Cerebellar cortex (tissue), 1 donor: Measurements from ENCODE around the gene KRT16.
"Not testable (repeated sequence)": the region's sequence is repeated elsewhere in the genome, so short reads cannot be mapped to it uniquely, and the experiment has no call there.

Experiments
- DNase-seq: peaks from one replicate; pipeline ENCODE4 v3.0.0-alpha.2; 2015; ENCODE audit warnings: low spot score

KRT16 gene

DNA sequence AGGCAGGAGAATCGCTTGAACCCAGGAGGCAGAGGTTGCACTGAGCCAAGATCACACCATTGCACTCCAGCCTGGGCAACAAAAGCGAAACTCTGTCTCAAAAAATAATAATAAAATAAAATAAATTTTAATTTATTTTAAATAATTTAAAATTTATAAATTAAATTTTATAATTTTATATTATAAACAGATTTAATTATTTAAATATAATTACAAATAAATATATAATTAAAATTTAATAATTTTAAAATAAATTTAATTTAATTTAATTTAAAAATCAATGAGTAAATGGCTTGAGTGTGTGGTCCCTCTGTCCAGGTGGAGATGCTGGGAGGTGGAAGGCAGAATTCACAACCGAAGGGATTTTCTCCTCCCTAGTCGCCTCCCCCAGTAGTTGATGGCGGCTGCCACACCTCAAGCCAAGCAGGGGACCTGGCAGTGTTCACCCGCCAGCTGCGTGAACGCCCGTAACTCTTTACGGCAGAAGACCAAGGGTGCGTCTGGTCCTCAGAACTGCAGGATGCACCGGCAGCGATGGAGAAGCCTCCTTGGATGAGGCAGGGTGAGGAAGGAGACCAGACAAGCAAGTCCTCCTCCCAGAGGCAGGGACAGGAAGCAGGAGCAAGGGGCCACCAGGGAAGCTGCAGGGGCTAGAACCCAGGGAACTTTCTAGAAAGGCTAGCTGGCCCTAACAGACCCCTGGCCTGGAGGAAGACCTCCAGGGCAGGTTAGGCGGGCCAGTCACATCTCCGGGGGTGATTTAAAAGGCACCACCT lies 34.7 kb upstream of the KRT16 start:
- DNase-seq, result no peak

DNA sequence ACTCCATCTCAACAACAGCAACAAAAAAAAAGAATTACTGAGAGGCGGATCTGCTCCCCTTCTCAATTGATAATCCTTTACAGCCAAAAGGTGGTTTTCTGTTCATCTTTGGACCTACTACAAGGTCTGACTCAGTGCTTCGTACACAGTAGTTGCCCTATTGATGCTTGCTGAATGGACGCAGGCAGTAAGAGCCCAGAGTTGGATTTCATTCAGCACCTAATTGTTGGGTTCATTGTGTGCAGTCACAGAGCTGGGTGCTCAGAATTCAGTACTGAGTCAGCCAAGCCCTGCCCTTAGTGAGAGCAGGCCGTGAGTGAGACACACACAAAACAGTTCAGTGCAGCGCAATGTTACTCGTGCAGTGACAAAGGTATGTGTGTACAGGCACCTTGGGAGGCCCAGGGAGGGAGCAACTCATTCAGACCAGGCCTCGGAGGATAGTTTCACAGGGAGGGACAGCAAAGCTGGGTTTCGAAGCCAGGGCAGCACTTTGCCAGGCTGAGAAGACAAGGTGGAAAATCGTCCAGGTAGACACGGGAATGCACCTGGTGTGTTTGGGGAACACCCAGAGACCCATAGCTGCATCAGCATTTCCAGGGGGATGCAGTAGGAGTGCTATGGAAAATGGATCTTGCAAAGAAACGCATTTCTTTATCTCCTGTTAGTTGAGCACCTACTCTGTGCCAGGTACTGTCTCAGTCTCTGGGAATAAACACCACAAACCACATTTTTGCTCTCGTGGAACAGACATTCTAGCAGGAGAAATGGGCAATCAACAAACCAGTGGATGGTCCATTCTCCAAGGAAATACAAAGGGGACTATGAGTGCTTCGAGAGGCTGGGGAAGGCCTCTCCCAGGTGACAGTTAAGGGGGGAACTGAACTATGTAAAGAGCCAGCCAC lies 29.9 kb upstream of the KRT16 start:
- no peak for DNase-seq

DNA sequence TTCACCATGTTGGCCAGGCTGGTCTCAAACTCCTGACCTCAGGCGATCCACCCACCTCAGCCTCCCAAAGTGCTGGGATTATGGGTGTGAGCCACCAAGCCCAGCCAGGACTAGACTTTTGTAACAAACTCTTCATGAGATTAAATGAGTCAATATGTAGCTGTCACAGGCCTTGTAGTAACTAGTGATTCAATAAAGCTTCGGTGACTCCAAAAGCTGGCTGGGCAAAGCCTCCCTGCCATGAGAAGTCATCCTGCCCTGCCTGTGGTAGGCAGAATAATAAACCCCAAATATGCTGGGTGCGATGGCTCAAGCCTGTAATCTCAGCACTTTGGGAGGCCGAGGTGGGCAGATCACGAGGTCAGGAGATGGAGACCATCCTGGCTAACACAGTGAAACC lies 28.0 kb upstream of the KRT16 start:
- not testable (repeated sequence) for DNase-seq

DNA sequence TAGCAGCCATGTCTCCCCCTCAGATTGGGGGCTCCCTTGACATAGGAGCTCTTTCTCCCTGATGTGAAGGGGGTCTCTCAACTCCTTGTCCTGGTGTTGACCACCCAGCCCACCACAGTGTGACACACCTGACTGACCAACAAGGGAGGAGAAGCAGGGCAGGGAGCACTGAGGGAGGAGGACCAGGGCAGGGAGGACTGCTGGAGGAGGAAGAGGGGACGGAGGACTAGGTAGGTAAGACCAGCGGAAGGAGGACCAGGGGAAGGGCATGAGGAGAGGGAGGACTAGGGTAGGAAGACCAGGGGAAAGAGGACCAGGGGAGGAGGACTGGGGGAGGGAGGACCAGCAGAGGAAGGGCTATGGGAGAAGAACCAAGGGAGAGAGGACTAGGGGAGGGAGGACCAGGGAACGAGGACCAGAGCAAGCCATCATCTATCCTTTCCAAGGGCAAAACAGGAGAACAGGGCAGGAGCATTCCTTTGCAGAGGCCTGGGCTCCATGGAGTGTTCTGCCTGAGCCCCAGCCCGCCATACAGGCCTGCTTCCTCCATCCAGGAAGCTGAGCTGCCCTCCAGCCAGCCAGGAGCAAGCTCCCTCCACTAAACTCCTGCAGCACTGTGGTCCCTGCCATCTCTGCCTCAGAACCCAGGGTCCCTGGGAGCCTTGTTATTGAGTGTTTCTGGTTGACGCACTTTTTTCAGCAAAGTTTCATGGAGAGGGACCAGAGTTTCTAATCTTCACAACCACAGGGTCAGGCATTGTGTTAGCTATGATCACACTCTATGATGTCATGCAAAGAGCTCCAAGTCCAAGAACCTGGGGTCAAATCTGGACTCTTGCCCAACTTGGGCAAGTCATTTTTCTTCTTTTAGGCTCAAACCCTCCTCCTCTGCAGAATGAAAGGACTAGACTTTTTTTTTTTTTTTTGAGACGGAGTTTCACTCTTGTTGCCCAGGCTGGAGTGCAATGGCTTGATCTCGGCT lies 27.2 kb upstream of the KRT16 start:
- DNase-seq, result no peak

DNA sequence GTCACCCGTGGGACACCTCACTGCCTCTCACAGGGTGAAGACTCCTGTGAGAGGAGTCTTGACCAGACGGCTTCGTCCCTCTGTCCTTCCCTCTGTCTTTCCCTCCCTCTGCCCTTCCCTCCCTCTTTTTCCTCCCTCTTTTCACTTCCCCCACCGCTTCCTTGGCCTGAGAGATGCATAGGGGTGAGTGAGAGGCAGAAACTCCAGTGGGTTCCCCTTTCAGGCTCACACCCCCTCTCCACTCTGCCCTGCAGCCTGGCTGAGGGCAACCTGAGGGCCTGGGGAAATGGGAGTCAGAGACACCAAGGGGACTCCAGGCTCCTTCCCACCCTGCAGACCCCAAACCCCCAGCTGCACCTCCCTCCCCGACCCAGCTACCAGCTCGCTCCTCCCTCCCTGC lies 26.4 kb upstream of the KRT16 start:
- no peak for DNase-seq

DNA sequence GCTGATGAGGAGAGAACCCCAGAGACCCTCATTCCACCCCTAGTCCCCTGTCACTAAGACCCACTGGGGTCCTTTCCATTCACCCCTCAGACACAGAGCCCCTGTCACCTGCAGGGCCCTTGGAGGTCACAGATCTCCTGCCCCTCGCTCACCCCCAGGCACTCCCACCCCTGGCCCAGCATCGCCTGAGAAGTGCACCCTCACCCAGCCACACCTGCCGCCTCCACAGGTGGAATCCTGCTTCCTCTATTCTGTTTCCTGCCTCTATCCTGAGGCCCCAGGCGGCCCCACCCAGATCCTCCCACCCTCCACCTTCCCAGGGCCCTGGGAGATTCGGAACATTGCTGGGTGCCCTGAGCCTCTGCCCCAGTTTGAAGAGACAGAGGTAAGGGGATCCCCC lies 25.6 kb upstream of the KRT16 start:
- DNase-seq, result no peak

DNA sequence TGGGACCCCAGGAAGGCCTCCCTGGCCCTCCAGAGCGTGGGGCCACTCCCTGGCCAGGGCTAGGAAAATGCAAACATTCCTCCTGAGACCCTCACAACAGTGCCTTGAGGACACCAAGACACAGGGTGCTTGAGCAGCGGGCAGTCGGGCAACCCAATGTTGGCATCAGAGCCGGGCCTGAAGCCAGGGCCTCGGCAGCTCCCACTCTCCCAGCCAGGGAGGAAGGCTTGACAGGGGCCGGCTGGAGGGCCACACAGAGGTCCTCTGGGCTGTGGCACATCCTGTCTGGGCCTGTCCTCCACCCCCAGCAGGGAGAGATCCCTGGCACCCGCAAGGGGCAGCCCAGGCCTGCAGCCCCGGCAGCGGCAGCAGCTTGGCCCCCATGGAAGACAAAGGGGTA lies 24.1 kb upstream of the KRT16 start:
- DNase-seq, result no peak

DNA sequence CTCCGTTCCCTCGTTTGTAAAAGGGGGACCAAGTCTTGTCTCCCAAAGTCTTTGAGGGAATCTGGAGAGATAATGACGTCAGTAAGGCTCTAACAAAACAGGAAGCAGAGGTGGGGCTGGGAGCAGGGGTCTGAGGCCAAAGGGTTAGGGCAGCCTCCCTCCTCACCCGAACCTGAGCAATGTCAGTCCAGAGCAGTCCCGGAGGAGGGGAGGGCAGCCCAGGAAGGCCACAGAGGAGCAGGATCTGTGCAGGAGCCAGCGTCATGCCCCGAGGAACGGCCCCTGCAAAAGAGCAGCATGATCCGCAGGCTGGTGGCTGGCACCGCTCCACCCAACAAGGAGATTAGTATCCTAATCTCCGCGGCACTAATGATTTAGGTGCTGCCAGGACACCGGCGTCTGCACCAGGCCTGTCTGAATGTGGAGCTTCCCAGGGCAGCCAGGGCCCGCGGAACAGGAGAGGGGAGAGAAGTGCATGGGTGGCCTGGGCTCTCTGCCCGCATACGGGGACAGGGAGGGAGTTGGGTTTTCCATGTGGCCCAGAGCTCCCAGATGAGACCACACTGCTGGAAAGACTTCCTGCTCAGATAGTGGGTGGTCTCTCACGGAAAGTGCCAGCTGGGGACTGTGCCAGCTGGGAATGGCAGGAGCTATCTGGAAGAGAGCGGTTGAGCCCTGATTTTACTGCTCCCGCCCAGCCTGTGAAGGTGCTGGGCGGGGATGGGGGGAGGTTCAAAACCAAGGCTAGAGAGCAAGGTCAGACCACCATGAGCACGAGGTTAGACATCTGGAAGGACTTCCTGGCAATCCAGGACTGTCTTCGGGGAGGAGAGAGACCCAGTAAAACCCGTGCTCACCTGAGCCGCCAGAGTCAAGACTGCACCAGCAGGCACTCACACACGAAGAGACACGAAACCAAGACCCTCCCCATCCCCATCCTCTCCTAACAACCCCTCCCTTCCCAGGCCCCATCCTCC lies 22.8 kb upstream of the KRT16 start:
- peak; percentile 12 for DNase-seq

DNA sequence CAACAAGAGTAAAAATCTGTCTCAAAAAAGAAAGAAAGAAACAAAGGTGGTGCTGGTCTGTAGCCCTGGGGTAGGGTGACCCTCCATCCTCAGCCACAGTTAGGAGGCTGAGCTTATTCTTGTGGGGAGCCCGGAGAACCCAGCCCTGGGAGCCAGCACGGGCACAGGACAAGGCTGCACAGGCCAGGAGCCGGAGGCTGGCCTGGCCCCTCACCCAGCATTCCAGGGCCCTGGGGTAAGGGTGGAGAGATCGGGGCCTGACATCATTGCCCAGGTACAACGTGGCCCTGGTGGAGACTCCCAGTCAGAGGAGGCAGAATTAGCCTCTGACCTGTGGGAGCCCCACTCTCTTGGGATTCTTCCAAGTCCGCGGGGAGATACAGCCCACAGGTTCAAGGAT lies 22.1 kb upstream of the KRT16 start:
- DNase-seq, result no peak

DNA sequence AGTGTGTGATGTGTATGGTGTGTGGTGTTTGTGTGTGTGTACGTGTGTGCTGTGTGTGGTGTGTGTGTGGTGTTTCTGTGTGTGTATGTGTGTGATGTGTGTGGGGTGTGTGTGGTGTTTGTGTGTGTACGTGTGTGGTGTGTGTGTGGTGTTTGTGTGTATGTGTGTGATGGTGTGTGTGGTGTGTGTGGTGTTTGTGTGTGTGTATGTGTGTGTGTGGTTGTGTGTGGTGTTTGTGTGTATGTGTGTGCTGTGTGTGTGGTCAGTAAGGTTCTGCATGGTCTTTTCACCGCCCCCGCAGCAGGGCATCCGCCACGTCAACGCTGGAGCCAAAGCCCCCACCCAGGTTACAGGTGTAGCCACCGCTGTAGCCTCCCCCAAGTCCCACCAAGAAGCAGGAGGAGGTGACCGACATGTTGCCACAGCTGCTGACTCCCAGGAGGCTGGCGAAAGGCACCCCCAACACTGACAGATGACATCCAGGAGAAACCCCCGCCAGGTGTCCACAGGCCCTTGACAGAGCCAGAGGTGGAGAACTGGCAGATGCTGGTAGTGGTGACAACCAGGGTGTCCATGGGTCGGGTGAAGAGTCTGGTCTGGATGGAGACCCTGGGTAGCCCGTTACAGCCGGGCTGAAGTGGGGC lies 21.1 kb upstream of the KRT16 start:
- DNase-seq, result no peak

DNA sequence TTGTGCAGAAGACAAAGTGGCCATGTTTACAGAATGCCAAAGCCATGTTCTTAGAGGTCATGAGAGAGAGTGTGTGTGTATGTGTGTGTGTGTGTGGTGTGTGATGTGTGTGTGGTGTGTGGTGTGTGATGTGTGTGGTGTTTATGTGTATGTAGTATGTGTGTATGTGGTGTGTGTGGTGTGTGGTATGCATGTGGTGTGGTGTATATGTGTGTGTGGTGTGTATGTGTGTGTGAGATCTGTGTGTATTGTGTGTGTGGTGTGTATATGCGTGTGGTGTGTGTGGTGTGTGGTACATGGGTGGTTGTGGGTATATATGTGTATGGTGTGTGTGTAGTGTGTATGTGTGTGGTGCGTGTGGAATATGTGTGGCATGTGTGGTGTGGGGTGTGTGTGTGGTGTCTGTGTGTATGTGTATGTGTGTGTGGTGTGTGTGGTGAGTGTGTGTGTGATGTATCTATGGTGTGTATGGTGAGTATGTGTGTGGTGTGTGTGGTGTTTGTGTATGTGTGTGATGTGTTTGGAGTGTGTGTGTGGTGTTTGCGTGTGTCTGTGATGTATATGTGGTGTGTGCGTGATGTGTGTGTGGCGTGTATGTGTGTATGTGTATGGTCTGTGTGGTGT lies 20.0 kb upstream of the KRT16 start:
- no peak for DNase-seq

DNA sequence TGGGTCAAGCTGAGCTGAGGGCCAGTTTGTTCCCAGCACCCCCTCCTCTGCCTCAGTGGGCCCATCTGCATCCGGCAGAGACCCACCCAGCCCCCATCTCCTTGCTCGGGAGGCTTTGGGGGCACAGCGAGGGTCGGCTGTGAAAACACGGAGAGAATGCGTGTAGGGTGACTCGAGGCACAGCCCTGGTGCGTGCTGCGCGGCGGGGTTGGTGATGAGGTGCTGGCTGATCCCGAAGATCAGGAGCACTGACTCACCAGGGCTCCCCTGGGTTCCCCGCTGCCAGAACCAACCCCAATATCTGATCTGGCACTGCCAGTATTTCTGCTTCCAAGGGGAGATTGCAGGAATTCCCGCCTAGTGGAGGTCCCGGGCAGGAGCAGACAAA lies 19.3 kb upstream of the KRT16 start:
- no peak for DNase-seq

DNA sequence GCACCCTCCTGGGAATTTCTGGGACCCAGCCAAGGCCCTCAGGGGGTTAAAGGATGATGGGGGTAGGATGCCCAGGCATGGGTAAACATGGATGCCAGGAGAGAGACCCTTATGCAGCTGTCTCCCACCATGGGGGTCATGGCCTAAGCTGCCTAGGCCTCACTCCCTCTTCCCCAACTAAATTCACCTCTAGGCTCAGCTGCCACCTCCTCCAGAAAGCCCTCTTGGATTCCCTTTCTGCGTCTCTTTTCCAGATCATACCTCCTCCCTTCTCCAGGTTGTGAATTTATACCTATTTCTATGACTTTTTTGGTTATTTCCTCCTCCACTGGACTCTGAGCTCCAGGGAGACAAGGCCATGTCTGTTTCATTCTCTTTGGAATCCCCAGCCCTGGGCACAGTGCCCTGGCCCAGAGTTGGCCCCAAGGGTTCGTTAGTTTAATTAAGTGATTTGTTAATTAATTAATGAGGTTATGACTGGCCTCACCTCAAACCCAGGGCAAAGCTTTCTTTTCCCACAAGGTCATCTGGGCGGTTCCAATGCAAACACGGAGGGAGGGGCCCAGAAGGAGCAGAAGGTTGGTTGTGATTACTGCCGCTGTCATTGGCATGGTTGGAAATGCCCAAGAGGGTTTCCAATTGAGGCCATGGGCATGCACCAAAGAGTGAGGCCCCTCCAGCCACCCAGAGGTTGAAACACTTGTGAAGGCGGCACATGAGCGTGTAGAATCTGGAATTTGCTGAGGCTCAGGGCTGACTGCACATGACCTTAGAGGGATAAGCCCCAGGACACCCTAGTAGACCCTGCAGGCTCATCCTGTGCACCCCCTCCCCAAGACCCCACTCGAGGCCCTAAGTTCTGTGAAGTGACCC lies 18.7 kb upstream of the KRT16 start:
- no peak for DNase-seq

DNA sequence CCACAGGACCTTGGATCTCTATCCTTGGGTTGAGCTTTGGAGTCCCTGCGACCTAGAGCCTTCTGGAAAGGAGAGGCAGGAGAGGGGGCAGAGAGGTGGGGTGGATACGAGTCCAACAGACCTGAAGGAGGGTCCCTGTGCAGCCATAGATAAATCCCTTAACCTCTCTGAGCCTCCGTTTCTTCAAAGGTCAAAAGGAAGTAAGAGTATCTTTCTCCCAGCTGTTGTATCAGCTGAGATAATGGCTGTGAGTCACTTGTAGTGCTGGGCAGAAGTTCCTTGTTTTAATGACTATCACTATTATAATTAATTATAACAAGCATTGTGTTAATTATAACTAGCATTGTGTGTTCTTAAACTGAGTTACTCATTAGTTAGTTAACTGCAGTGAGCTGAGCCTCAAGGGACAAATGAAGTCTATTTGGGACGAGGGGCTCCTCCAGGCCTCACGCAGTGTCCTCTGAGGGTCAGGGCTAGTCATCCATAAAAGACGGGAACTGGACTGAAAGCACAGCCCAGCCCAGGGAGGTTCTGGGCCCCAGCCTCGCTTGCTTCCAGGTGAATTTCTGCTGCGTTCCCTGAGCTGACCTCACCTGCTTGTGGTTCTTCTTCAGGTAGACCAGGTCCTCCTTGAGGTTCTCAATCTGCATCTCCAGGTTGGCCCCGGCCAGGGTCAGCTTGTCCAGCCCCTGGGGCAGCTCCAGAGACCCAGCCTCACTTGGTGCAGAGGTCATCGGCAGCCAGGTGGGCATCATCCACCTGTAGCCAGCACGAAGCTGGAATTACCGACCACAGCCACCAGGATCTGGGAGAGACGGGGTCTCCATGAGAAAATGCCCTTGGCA lies 17.5 kb upstream of the KRT16 start:
- DNase-seq, result no peak

DNA sequence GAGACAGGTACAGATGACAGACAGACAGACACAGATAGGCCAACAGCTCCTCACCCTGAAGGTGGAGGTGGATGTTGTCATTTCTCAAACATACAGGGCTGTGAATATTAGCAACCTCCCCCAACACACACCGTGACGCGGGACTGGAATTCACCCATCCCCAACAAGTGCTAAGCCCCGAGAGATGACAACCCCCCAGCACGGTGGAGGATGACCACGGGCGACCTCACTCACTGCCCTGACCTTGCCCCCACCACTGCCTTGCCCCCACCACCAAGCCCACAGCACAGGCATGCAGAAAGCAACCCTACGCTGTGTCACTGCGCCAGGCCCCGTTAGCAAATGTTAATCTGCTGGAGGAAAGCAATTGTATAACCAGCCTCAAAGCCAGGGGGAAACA lies 16.7 kb upstream of the KRT16 start:
- no peak for DNase-seq

DNA sequence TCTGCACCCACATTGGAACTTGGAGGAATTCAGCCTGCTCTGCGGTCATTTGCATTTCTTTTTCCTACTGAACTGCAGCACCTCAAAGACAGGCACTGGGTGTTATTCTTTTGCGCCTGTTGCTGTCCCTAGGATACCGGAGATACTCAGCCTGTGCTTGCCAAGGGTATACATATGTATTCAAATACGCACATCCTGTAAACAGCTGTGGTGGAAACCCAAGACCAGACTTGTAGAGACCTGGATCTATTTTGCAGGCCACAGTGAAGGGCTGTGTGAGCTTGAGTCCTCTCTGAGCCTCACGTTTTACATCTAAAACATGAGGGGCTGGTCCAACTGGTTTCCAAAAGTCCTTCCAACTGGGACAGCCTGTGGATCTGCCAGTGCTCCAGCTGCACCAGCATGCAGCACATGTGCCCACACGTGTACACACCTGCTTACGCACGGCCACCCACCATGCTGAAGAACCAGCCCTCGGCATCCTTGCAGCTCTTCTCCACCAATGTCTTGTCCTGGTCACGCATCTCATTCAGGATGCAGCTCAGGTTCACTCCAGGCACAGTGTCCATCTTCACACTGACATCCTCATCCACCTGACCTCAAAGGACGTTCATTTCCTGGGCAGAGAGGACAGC lies 16.2 kb upstream of the KRT16 start:
- DNase-seq, result not testable (repeated sequence)

DNA sequence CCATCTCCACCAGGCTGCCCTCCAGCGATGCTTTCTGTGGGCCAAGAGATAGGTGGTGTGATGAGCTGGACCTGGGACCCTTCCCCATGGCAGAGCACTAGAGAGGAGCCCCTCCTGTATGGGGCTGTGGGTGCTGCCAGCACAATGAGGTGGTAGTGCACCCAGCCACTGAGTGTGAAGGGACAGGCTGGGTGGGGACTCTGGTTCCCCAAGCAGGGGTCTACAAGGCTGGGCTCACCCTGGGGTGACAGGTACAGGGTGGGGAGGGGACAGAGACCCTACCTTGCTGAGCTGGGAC lies 15.5 kb upstream of the KRT16 start:
- DNase-seq, result not testable (repeated sequence)
